ENCODE data around the gene NBPF6. TPM values are rescaled to one million over a fixed set of nuclear protein-coding genes. Genes with fewer than 3 reads are reported as not detected.
"Not testable (repeated sequence)": the region's sequence is repeated elsewhere in the genome, so short reads cannot be mapped to it uniquely, and the experiment has no call there.

The NBPF6 gene
- total RNA-seq, 4 donors from 2014 or later, result 0.76 to 3.7 (median 3.5) TPM

- no peaks in the 10 kb centered on the region for H3K4me1 ChIP-seq
- no peak overlapping the region for H3K27ac ChIP-seq
- no peak overlapping the region for H3K4me3 ChIP-seq
- H3K9me3 ChIP-seq, result no peaks in the 10 kb centered on the region
- no peaks in the 10 kb centered on the region for H3K27me3 ChIP-seq
- TF ChIP-seq CTCF (IDR thresholded peaks at IDR 0.05) (peak; percentile 63 to 96 (median 92)), POLR2A (IDR thresholded peaks at IDR 0.05) (no peak)
- DNase-seq, result no peak
- no peaks in the 10 kb centered on the region for H3K36me3 ChIP-seq
Measured at GRCh38 chr1:108512239-108513043, 62.3 kb downstream of the NBPF6 start.

GRCh38 chr1:108513044-108513415, 62.9 kb downstream of the NBPF6 start:
- no peaks in the 10 kb centered on the region for H3K4me1 ChIP-seq

GRCh38 chr1:108513914-108514313, 63.8 kb downstream of the NBPF6 start:
- H3K36me3 ChIP-seq, H3K4me1 ChIP-seq, H3K4me3 ChIP-seq, H3K27ac ChIP-seq, H3K27me3 ChIP-seq, H3K9me3 ChIP-seq, DNase-seq: not testable (repeated sequence)

More at GRCh38 chr1:108513044-108513415, 62.9 kb downstream of the NBPF6 start:
- TF ChIP-seq CTCF (IDR thresholded peaks at IDR 0.05) (no peak), POLR2A (IDR thresholded peaks at IDR 0.05) (no peak)
- no peak overlapping the region for H3K4me3 ChIP-seq
- no peaks in the 10 kb centered on the region for H3K36me3 ChIP-seq
- no peak for DNase-seq
- no peak overlapping the region for H3K27ac ChIP-seq
- H3K9me3 ChIP-seq, result no peaks in the 10 kb centered on the region
- H3K27me3 ChIP-seq, result no peaks in the 10 kb centered on the region

- not testable (repeated sequence) for DNase-seq, H3K9me3 ChIP-seq, H3K27me3 ChIP-seq, H3K4me3 ChIP-seq, H3K36me3 ChIP-seq, H3K27ac ChIP-seq, H3K4me1 ChIP-seq
Measured at GRCh38 chr1:108517301-108517897, 67.3 kb downstream of the NBPF6 start.

Other genes starting within 250 kb of the NBPF6 start
- gene SLC25A24, start 250.0 kb upstream of the NBPF6 start, total RNA-seq, result 100 to 1,000 TPM in 1 of 4 donors, 10 to 100 TPM in 3; 30.5 to 108 (median 62.2) TPM
- gene NBPF4, start 206.3 kb upstream of the NBPF6 start, total RNA-seq, result 1 to 10 TPM; 1.7 to 5.3 (median 3.7) TPM
- 10 to 100 TPM; 11.1 to 20.6 (median 15.4) TPM for gene EEIG2, start 109.8 kb downstream of the NBPF6 start, total RNA-seq
- gene HENMT1, start 210.8 kb downstream of the NBPF6 start, total RNA-seq, result 1 to 10 TPM; 2.7 to 8.3 (median 5.4) TPM
- 10 to 100 TPM; 42.1 to 54.2 (median 45.6) TPM for gene PRPF38B, start 242.0 kb downstream of the NBPF6 start, total RNA-seq

Data from Peyer's patch (tissue), 4 donors.